ENCODE data around the gene ZFX.

The ZFX gene

DNA sequence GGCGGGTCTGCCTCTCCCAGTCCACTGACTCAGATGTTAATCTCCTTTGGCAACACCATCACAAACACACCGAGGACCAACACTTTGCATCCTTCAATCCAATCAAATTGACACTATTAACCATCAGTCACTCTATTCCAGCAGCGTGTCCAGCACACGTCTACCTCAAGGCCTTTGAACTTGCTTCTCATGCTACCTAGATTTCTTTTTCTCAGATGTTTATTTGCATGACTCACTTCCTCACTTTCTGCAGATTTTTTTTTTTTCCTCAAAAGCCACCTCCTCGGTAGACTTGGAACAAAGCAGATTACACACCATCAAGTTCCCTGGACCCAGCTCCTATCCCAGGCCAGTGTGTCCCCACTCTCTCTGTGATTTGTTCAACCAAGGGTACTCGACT is 114.9 kb downstream of the ZFX start:
- no peak for TF ChIP-seq CTCF (IDR thresholded peaks at IDR 0.05; ENCODE audit: unreplicated experiment in 3 of 3)
- Mint-ChIP-seq H3K4me1 (peaks cover 16% of the 10 kb centered on the region), H3K27me3 (ENCODE audit: low read depth) (no peaks in the 10 kb centered on the region), H3K27ac (no peak overlapping the region), H3K9me3 (no peaks in the 10 kb centered on the region), H3K4me3 (no peak overlapping the region), H3K36me3 (ENCODE audit: low read depth) (no peaks in the 10 kb centered on the region)

Measured in nephron (organoid).